DND-41 (cell line): ENCODE results near the gene EEFSEC.

ENCODE experiments used
- ATAC-seq: fragments of 200-7000 bp; cut with Tn5 transposase; 3 replicates; pipeline ENCODE4 v1.9.1; 2021; ENCODE audit warnings: low read depth; ENCODE audit not compliant: insufficient read depth
- DNase-seq: peaks from one replicate; pipeline ENCODE4 v3.0.0-alpha.2; 2020
- H2AFZ ChIP-seq: 2 replicates; pipeline ENCODE4 v1.6.0; 2012; ENCODE audit warnings: low read depth, low read length
- H3K27ac ChIP-seq: 2 replicates; pipeline ENCODE4 v1.5.1; 2012; ENCODE audit warnings: low read length, inconsistent platforms
- H3K27me3 ChIP-seq: fragments of 200-600 bp; sonication (generic); 2 replicates; pipeline ENCODE4 v1.6.0; 2012; ENCODE audit warnings: low read length, mild to moderate bottlenecking, inconsistent platforms; ENCODE audit not compliant: insufficient read depth, poor library complexity
- H3K36me3 ChIP-seq: 2 replicates; pipeline ENCODE4 v1.5.1; 2012; ENCODE audit warnings: low read length, inconsistent platforms; ENCODE audit not compliant: insufficient read depth
- H3K4me1 ChIP-seq: 2 replicates; pipeline ENCODE4 v1.5.1; 2012; ENCODE audit warnings: mild to moderate bottlenecking, low read length; ENCODE audit not compliant: insufficient read depth
- H3K4me2 ChIP-seq: 2 replicates; pipeline ENCODE4 v1.6.0; 2012; ENCODE audit warnings: mild to moderate bottlenecking, moderate library complexity, low read length, inconsistent platforms; ENCODE audit not compliant: insufficient read depth
- H3K4me3 ChIP-seq, 2 experiments: fragments of 200-600 bp in 1 of 2; shearing (Covaris generic) in 1 of 2; 2 replicates each; pipeline ENCODE4 v1.5.1; 2012 to 2016; ENCODE audit warnings: inconsistent platforms in 2 of 2, low read length in 2 of 2, mild to moderate bottlenecking in 2 of 2, low read depth in 1 of 2, moderate library complexity in 1 of 2
- H3K79me2 ChIP-seq: 2 replicates; pipeline ENCODE4 v1.6.0; 2012; ENCODE audit warnings: low read length, inconsistent platforms; ENCODE audit not compliant: insufficient read depth
- H3K9ac ChIP-seq: 2 replicates; pipeline ENCODE4 v1.6.0; 2012; ENCODE audit warnings: low read depth, mild to moderate bottlenecking, inconsistent platforms, low read length, moderate library complexity
- H3K9me3 ChIP-seq: 2 replicates; pipeline ENCODE4 v1.5.1; 2012; ENCODE audit warnings: low read length, moderate library complexity, mild to moderate bottlenecking, inconsistent platforms; ENCODE audit not compliant: insufficient read depth, severe bottlenecking
- H4K20me1 ChIP-seq: 2 replicates; pipeline ENCODE4 v1.6.0; 2012; ENCODE audit warnings: low read length; ENCODE audit not compliant: insufficient read depth
- EZH2 ChIP-seq: IDR thresholded peaks from 3 replicates; pipeline ENCODE4 v1.6.1; 2012; ENCODE audit warnings: borderline replicate concordance, low read depth, mild to moderate bottlenecking, moderate library complexity, low read length, inconsistent platforms; ENCODE audit not compliant: severe bottlenecking
- TF ChIP-seq, protein P1 (sequence below): IDR thresholded peaks from 2 replicates; pipeline ENCODE4 v1.5.1; 2012; ENCODE audit warnings: borderline replicate concordance, low read length, moderate library complexity, mild to moderate bottlenecking; ENCODE audit not compliant: poor library complexity, severe bottlenecking; ENCODE audit errors: extremely low read depth

Gene EEFSEC

DNA sequence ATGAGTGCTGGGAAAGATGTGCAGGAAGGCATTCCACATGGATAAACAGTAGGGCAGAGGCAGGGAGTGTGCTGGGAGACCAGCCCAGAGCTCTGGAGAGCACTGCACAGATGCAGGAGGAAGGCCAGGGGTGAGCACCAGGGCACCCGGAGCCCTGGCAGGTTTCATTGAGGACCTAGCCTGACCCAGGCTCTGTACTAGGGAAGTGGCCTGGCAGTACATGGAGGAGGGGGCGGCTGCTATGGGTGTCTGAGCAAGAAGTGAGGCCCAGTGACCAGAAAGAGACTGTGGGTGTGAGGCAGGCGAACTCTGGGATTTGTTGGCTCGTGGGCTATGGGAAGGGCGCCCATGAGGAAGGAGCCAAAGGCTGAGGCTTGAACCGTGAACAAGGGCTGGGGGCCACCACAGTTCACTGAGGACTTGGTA is 174.3 kb downstream of the EEFSEC start:
- no peaks in the 10 kb centered on the region for H3K9me3 ChIP-seq

DNA sequence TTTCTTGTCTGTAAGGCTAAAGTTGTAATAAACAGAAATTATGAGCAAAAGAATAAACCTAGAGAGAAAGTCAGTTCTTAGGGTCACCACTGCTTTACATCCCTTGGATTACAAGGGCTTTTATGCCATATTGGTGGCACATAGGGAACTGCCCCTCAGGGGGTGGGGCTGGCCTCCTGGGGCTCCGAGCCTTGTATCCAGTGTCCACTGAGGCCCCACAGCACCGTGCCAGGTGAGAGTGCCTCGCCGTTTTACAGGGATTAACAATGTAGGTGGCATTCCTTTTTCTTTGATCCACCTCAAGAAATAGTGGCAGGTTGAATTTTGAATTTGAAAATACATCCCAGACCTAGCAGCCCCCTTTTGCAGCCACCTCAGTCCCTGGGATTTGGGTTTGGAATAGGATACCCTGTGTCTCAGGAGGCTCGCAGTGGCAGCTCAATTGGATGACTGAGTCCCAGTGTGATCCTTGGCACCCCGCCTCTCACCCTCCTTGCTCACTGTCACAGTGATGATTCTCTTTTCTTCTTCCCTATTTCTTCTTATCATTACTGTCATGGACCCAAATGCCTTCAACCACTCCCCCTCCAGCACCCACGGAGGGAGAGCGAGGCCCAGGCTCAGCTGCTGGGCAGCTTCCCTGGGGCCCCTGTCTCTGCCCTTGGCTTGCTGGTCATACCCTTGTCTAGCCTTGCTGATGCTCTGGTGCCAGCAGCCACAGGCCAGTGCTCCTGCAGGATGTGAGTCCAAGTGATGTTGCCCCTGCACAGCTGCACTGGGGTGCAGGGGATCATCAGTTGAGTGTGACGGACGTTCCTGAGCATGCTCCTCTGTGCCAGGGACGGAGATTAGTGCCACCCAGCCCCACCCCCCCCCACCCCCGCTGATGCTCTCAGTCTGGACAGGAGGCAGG is 175.5 kb downstream of the EEFSEC start:
- no peak for ATAC-seq
- no peak overlapping the region for H3K9ac ChIP-seq
- H3K9me3 ChIP-seq: no peaks in the 10 kb centered on the region
- no peaks in the 10 kb centered on the region for H3K36me3 ChIP-seq
- H3K27ac ChIP-seq: no peak overlapping the region
- TF ChIP-seq EZH2: no peak
- TF ChIP-seq, protein P1, sequence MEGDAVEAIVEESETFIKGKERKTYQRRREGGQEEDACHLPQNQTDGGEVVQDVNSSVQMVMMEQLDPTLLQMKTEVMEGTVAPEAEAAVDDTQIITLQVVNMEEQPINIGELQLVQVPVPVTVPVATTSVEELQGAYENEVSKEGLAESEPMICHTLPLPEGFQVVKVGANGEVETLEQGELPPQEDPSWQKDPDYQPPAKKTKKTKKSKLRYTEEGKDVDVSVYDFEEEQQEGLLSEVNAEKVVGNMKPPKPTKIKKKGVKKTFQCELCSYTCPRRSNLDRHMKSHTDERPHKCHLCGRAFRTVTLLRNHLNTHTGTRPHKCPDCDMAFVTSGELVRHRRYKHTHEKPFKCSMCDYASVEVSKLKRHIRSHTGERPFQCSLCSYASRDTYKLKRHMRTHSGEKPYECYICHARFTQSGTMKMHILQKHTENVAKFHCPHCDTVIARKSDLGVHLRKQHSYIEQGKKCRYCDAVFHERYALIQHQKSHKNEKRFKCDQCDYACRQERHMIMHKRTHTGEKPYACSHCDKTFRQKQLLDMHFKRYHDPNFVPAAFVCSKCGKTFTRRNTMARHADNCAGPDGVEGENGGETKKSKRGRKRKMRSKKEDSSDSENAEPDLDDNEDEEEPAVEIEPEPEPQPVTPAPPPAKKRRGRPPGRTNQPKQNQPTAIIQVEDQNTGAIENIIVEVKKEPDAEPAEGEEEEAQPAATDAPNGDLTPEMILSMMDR: no peak
- no peaks in the 10 kb centered on the region for H3K27me3 ChIP-seq
- no peaks in the 10 kb centered on the region for H3K79me2 ChIP-seq
- no peak overlapping the region for H3K4me3 ChIP-seq
- no peak overlapping the region for H3K4me2 ChIP-seq
- DNase-seq: no peak
- H4K20me1 ChIP-seq: peaks cover 20% of the 10 kb centered on the region
- peaks cover 15% of the 10 kb centered on the region for H3K4me1 ChIP-seq
- no peak overlapping the region for H2AFZ ChIP-seq

More for the DNA sequence above, 174.3 kb downstream of the EEFSEC start:
- Histone ChIP-seq H3K36me3 (no peaks in the 10 kb centered on the region), H3K9ac (no peak overlapping the region), H3K79me2 (no peaks in the 10 kb centered on the region), H3K27me3 (no peaks in the 10 kb centered on the region), H3K4me2 (no peak overlapping the region), H3K4me1 (peaks cover 15% of the 10 kb centered on the region), H3K27ac (no peak overlapping the region), H2AFZ (no peak overlapping the region), H4K20me1 (peaks cover 15% of the 10 kb centered on the region), H3K4me3 (no peak overlapping the region)
- ATAC-seq: no peak
- TF ChIP-seq, protein P1: no peak
- TF ChIP-seq EZH2: no peak
- no peak for DNase-seq

DNA sequence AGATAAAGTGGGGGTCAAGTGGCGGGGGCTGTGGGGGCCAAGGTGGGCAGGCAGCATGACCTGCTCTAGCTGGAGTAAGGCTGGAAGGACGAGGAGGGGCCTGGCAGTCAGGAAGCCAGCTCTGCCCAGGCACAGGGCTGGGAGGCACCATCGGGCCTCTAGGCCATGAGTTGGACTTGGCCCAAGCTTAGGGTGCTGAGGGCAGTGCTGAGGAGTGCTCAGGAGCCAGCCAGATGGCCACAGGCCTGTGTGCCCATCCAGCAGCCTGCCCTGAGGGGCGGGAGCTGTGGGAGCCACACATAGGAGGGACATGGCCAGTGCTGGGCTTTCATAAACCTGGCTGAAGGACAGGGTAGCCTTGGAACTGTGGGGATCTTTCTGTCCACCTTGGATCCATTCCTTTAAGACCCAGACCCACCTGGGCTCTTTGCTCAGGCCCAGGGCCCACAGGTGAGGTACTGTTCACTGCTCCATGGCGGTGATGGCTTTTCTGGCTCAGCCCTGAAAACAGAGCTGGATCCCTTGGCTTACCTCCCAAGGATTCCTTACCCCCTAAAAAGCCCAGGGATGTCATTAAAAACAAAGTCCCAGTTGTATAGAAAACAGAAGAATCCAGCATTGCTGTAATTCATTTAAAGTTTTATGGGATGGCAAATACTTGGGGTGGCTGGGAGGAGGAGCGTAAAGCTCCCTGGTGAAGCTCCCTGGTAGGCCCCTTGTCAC is 176.4 kb downstream of the EEFSEC start:
- H3K27ac ChIP-seq: no peak overlapping the region
- peaks cover 18% of the 10 kb centered on the region for H4K20me1 ChIP-seq
- no peaks in the 10 kb centered on the region for H3K9me3 ChIP-seq
- no peak overlapping the region for H3K9ac ChIP-seq
- TF ChIP-seq, protein P1: no peak
- TF ChIP-seq EZH2: no peak
- no peak for ATAC-seq
- peaks cover 15% of the 10 kb centered on the region for H3K4me1 ChIP-seq
- H3K4me3 ChIP-seq: no peak overlapping the region
- H3K27me3 ChIP-seq: no peaks in the 10 kb centered on the region
- no peaks in the 10 kb centered on the region for H3K36me3 ChIP-seq
- H3K4me2 ChIP-seq: no peak overlapping the region
- no peaks in the 10 kb centered on the region for H3K79me2 ChIP-seq
- no peak overlapping the region for H2AFZ ChIP-seq
- DNase-seq: no peak
